ENCODE results near the gene BABAM1. TPM values are rescaled to one million over a fixed set of nuclear protein-coding genes. Genes with fewer than 3 reads are reported as not detected.

The BABAM1 gene
- total RNA-seq, 1 donor from 2014 or later: 79.1 TPM

GRCh38 chr19:17307876-17308377, 40.7 kb downstream of the BABAM1 start:
- no peaks in the 10 kb centered on the region for H3K9me3 Mint-ChIP-seq
- no peak overlapping the region for H3K27ac Mint-ChIP-seq (ENCODE audit: unreplicated experiment)
- H3K27me3 Mint-ChIP-seq (ENCODE audit: low read depth): peaks cover 3% of the 10 kb centered on the region
- peaks cover 54% of the 10 kb centered on the region for H3K4me1 Mint-ChIP-seq
- H3K4me3 Mint-ChIP-seq: peak overlapping the region; percentile 97
- no peaks in the 10 kb centered on the region for H3K36me3 Mint-ChIP-seq (ENCODE audit: low read depth)
- TF ChIP-seq CTCF (conservative IDR thresholded peaks at IDR 0.05): no peak
- no peak for DNase-seq (ENCODE audit: low read depth, low spot score)

GRCh38 chr19:17309198-17309964, 42.1 kb downstream of the BABAM1 start, which contains the start of gene DDA1:
DDA1 (plus strand) TSS chr19:17309563; CDS start chr19:17309655, 92 bp downstream.
- DNase-seq (ENCODE audit: low read depth, low spot score): peak; percentile 96
- Mint-ChIP-seq H3K4me1 (peaks cover 47% of the 10 kb centered on the region), H3K36me3 (ENCODE audit: low read depth) (no peaks in the 10 kb centered on the region), H3K9me3 (no peaks in the 10 kb centered on the region), H3K27me3 (ENCODE audit: low read depth) (peaks cover 3% of the 10 kb centered on the region), H3K27ac (ENCODE audit: unreplicated experiment) (peak within 1 kb of the TSS; percentile 73), H3K4me3 (peak within 1 kb of the TSS; percentile 97)
- TF ChIP-seq CTCF (conservative IDR thresholded peaks at IDR 0.05): no peak

- peak overlapping the region; percentile 63 for H3K27ac Mint-ChIP-seq (ENCODE audit: unreplicated experiment)
- no peak for TF ChIP-seq CTCF (conservative IDR thresholded peaks at IDR 0.05)
- no peak for DNase-seq (ENCODE audit: low read depth, low spot score)
- H3K9me3 Mint-ChIP-seq: no peaks in the 10 kb centered on the region
- peaks cover 3% of the 10 kb centered on the region for H3K27me3 Mint-ChIP-seq (ENCODE audit: low read depth)
- H3K36me3 Mint-ChIP-seq (ENCODE audit: low read depth): no peaks in the 10 kb centered on the region
- peaks cover 43% of the 10 kb centered on the region for H3K4me1 Mint-ChIP-seq
- peak overlapping the region; percentile 97 for H3K4me3 Mint-ChIP-seq
Measured at GRCh38 chr19:17309965-17310461, 42.8 kb downstream of the BABAM1 start.

- Mint-ChIP-seq H3K9me3 (no peaks in the 10 kb centered on the region), H3K4me1 (peaks cover 30% of the 10 kb centered on the region), H3K27ac (ENCODE audit: unreplicated experiment) (no peak overlapping the region), H3K4me3 (peak overlapping the region; percentile 77), H3K27me3 (ENCODE audit: low read depth) (no peaks in the 10 kb centered on the region), H3K36me3 (ENCODE audit: low read depth) (no peaks in the 10 kb centered on the region)
- no peak for DNase-seq (ENCODE audit: low read depth, low spot score)
- TF ChIP-seq CTCF (conservative IDR thresholded peaks at IDR 0.05): no peak
Measured at GRCh38 chr19:17311455-17312188, 44.4 kb downstream of the BABAM1 start.

- Mint-ChIP-seq H3K36me3 (ENCODE audit: low read depth) (no peaks in the 10 kb centered on the region), H3K27me3 (ENCODE audit: low read depth) (no peaks in the 10 kb centered on the region), H3K9me3 (no peaks in the 10 kb centered on the region), H3K4me1 (peaks cover 29% of the 10 kb centered on the region), H3K27ac (ENCODE audit: unreplicated experiment) (no peak overlapping the region), H3K4me3 (peak overlapping the region; percentile 77)
- no peak for TF ChIP-seq CTCF (conservative IDR thresholded peaks at IDR 0.05)
- no peak for DNase-seq (ENCODE audit: low read depth, low spot score)
Measured at GRCh38 chr19:17312189-17313113, 45.2 kb downstream of the BABAM1 start.

Data from neural crest cell (in vitro differentiated cells).